Brain microvascular endothelial cell (primary cell): Measurements from ENCODE around the gene CNTNAP2.
"Not testable (repeated sequence)": the region's sequence is repeated elsewhere in the genome, so short reads cannot be mapped to it uniquely, and the experiment has no call there.

ENCODE experiments used
- DNase-seq: peaks from one replicate; pipeline ENCODE4 v3.0.0-alpha.2; 2020
- H3K27ac ChIP-seq: fragments of 250-450 bp; sonication (Bioruptor Pico); 2 replicates; pipeline ENCODE4 v1.5.1; 2020; ENCODE audit warnings: mild to moderate bottlenecking, moderate library complexity
- H3K27me3 ChIP-seq: fragments of 250-450 bp; sonication (Bioruptor Pico); replicated peaks from 2 replicates; pipeline ENCODE4 v1.5.1; 2020; ENCODE audit warnings: mild to moderate bottlenecking
- H3K36me3 ChIP-seq: fragments of 250-450 bp; sonication (Bioruptor Pico); replicated peaks from 2 replicates; pipeline ENCODE4 v1.5.1; 2020; ENCODE audit warnings: mild to moderate bottlenecking
- H3K4me3 ChIP-seq: 2 replicates; pipeline ENCODE4 v1.5.1; 2011; ENCODE audit warnings: low read depth, mild to moderate bottlenecking, control low read depth, low read length, moderate library complexity
- CTCF ChIP-seq: IDR thresholded peaks from 2 replicates; pipeline ENCODE4 v1.5.1; 2011; ENCODE audit warnings: low read depth, mild to moderate bottlenecking, moderate library complexity, low read length, control low read depth, inconsistent platforms; ENCODE audit errors: missing control alignments
- in situ Hi-C: cut with HindIII; loops from 2 replicates; pipeline ENCODE4 v1.10.0; 2017; ENCODE audit warnings: low sequenced_read_pairs, low pct_ligation_motif_present

The CNTNAP2 gene

GRCh38 chr7:148325208-148325607 lies 2208.6 kb downstream of the CNTNAP2 start:
- in situ Hi-C loops: no loop called here
- Histone ChIP-seq H3K4me3 (no peak overlapping the region), H3K27me3 (no peaks in the 10 kb centered on the region), H3K36me3 (no peaks in the 10 kb centered on the region), H3K27ac (no peak overlapping the region)
- DNase-seq: no peak
- no peak for TF ChIP-seq CTCF

GRCh38 chr7:148327379-148327778 lies 2210.8 kb downstream of the CNTNAP2 start:
- no peaks in the 10 kb centered on the region for H3K36me3 ChIP-seq

GRCh38 chr7:148328906-148329305 lies 2212.3 kb downstream of the CNTNAP2 start:
- in situ Hi-C loops: no loop called here
- Histone ChIP-seq H3K27ac (no peak overlapping the region), H3K4me3 (no peak overlapping the region), H3K27me3 (no peaks in the 10 kb centered on the region), H3K36me3 (no peaks in the 10 kb centered on the region)
- TF ChIP-seq CTCF: no peak
- no peak for DNase-seq

More at GRCh38 chr7:148327379-148327778, 2210.8 kb downstream of the CNTNAP2 start:
- TF ChIP-seq CTCF: no peak
- no peak overlapping the region for H3K27ac ChIP-seq
- no peak overlapping the region for H3K4me3 ChIP-seq
- in situ Hi-C loops: no loop called here
- no peak for DNase-seq
- H3K27me3 ChIP-seq: no peaks in the 10 kb centered on the region

- TF ChIP-seq CTCF: no peak
Observed at GRCh38 chr7:148330124-148330818, 2213.7 kb downstream of the CNTNAP2 start.

GRCh38 chr7:148330822-148331221 lies 2214.2 kb downstream of the CNTNAP2 start:
- no peak for DNase-seq
- H3K27ac ChIP-seq: no peak overlapping the region
- no peak for TF ChIP-seq CTCF
- no peaks in the 10 kb centered on the region for H3K27me3 ChIP-seq
- H3K4me3 ChIP-seq: no peak overlapping the region
- in situ Hi-C loops: no loop called here
- no peaks in the 10 kb centered on the region for H3K36me3 ChIP-seq

More at GRCh38 chr7:148330124-148330818, 2213.7 kb downstream of the CNTNAP2 start:
- H3K36me3 ChIP-seq: no peaks in the 10 kb centered on the region
- in situ Hi-C loops: no loop called here
- H3K27me3 ChIP-seq: no peaks in the 10 kb centered on the region
- no peak overlapping the region for H3K27ac ChIP-seq
- DNase-seq: no peak
- no peak overlapping the region for H3K4me3 ChIP-seq

GRCh38 chr7:148331456-148331855 lies 2214.9 kb downstream of the CNTNAP2 start:
- H3K27me3 ChIP-seq, H3K36me3 ChIP-seq, DNase-seq, H3K4me3 ChIP-seq, H3K27ac ChIP-seq, in situ Hi-C loops: not testable (repeated sequence)
